Adrenal gland (tissue), 12 donors: ENCODE measurements around the gene RNF223. TPM values are rescaled to one million over a fixed set of nuclear protein-coding genes. Genes with fewer than 3 reads are reported as not detected.
A peak's percentile ranks its signal among the peaks of the same experiment; 100 is the strongest.

ENCODE experiments used
- DNase-seq, 7 donors: peaks; one replicate each; pipeline ENCODE4 v3.0.0-alpha.2; 2019 to 2020
- H3K27ac ChIP-seq, 5 donors: fragments of 200-600 bp; sonication (generic) in 4 of 5; 1 replicate in 3 of 5; 2 replicates in 2 of 5; pipeline versions ENCODE4 v1.5.1 to v1.8.0; 2016 to 2020; ENCODE audit warnings: mild to moderate bottlenecking in 1 of 5
- H3K27me3 ChIP-seq: fragments of 200-600 bp; 2 replicates; pipeline ENCODE4 v1.8.0; 2021
- H3K36me3 ChIP-seq, 2 donors: fragments of 200-600 bp; replicated peaks in 1 of 2; 1 replicate in 1 of 2; 2 replicates in 1 of 2; pipeline versions ENCODE4 v1.5.1 to v1.8.0; 2018 to 2022
- H3K4me1 ChIP-seq, 2 donors: fragments of 200-600 bp; replicated peaks in 1 of 2; 1 replicate in 1 of 2; 2 replicates in 1 of 2; pipeline versions ENCODE4 v1.5.1 to v1.8.0; 2018 to 2021
- H3K4me3 ChIP-seq, 4 donors: fragments of 200-600 bp; sonication (generic) in 3 of 4; one replicate each; pipeline ENCODE4 v1.5.1; 2016 to 2018
- H3K9me3 ChIP-seq, 3 donors: fragments of 200-600 bp; sonication (generic) in 1 of 3; replicated peaks in 1 of 3; 1 replicate in 2 of 3; 2 replicates in 1 of 3; pipeline versions ENCODE4 v1.5.1 to v1.8.0; 2016 to 2021
- POLR2A ChIP-seq, 2 donors: fragments of 450-650 bp; IDR thresholded peaks; one replicate each; pipeline ENCODE4 v1.6.1; 2017; ENCODE audit warnings: antibody characterized with exemption in 2 of 2, mild to moderate bottlenecking in 2 of 2, moderate library complexity in 1 of 2
- WGBS, 4 donors: extraction: QIAGEN DNeasy Blood & Tissue Kit in 2 of 4; methylation state at CpG; one replicate each; pipeline versions ENCODE4 v1.1.5 to v1.1.7; 2013 to 2017; 5-methylcytosine and 5-hydroxymethylcytosine counted together
- intact Hi-C, 2 donors: fragments of 100-400 bp; cut with DNase I; formaldehyde crosslinking; loops; one replicate each; pipeline versions ENCODE4 v1.14.1 to v1.15.0; 2022 to 2023
- polyA plus RNA-seq, 3 donors: library from polyadenylated mRNA; stranded (reverse); fragments of 200-250 nt in 2 of 3; fragments of 350-450 nt in 1 of 3; fragmentation: Illumina TruSeq in 1 of 3; extraction: RNeasy Lipid Tissue Mini Kit (QIAGEN cat#74804) in 1 of 3; gene quantifications; one replicate each; pipeline ENCODE4 v1.2.3, GENCODE V29; 2013 to 2014
- total RNA-seq, 9 donors: library from RNA; depleted of rRNA in 4 of 9; stranded (reverse); fragments of >200 nt in 4 of 9; fragments of 120-200 nt in 1 of 9; fragmentation: NEBNext Ultra II Directional in 1 of 9; extraction: Animal tissue kit (Norgen Biotek cat#: 25700) in 1 of 9; gene quantifications; one replicate each; pipeline versions ENCODE4 v1.1.0 to v1.2.4, GENCODE V29; 2013 to 2023
- TF ChIP-seq, protein P1 (sequence below), 6 experiments: fragments of 450-650 bp in 4 of 6; fragments of 200-600 bp in 2 of 6; sonication (generic) in 1 of 6; IDR thresholded peaks; 1 replicate in 5 of 6; 2 replicates in 1 of 6; pipeline versions ENCODE4 v1.5.1 to v1.8.0; 2016 to 2021; ENCODE audit warnings: antibody characterized with exemption in 6 of 6, mild to moderate bottlenecking in 2 of 6, moderate library complexity in 1 of 6
- donor health status: healthy with polysubstance abuse.
- donor health status: Bipolar disorder and iron deficiency.
- donor health status: DM: yes; HTN: yes; CAD: no.
- donor health status: DM: no; HTN: no; CAD: no.
- donor health status: DM: no; HTN: no; CAD: no.
- donor health status: DM: yes; HTN: yes; CAD: no.

Gene RNF223
- total and polyA plus RNA-seq, 12 donors: 0.03 TPM; not detected in 11

DNA sequence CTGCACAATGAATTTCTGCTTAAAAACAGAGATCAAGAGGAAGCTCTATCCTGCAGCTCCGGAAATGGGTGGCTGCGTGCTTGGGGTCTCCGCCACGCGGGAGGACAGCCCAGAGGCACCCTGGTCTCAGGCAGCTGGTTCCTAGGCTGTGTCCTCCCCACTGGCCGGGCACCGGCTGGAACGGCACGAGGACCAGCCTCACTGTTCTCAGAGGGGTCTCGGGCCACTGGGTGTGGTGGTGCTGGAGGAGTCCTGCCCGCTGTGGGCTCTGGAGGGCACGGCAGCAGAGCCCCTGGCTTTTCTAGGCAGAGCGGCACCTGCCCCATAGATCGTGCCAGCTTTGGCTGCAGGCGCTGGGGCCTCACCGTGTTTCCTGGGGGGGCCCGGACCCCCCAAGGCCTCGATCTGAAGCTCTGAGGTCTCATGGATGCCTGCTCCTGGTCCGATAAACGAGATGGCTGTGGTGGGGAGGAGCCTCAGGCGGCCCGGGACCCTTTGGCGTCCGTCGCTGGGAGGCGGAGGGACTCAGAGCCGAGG, 8.2 kb upstream of the RNF223 start:
- Histone ChIP-seq H3K4me1 (peaks cover 8 to 12% of the 10 kb centered on the region in 2 donors), H3K9me3 (no peaks in the 10 kb centered on the region), H3K27me3 (no peaks in the 10 kb centered on the region), H3K4me3 (no peak overlapping the region), H3K36me3 (no peaks in the 10 kb centered on the region), H3K27ac (no peak overlapping the region)
- peak in 2 of 7 donors; percentile 9 to 14 for DNase-seq
- TF ChIP-seq POLR2A (IDR thresholded peaks at IDR 0.05): no peak
- TF ChIP-seq, protein P1, sequence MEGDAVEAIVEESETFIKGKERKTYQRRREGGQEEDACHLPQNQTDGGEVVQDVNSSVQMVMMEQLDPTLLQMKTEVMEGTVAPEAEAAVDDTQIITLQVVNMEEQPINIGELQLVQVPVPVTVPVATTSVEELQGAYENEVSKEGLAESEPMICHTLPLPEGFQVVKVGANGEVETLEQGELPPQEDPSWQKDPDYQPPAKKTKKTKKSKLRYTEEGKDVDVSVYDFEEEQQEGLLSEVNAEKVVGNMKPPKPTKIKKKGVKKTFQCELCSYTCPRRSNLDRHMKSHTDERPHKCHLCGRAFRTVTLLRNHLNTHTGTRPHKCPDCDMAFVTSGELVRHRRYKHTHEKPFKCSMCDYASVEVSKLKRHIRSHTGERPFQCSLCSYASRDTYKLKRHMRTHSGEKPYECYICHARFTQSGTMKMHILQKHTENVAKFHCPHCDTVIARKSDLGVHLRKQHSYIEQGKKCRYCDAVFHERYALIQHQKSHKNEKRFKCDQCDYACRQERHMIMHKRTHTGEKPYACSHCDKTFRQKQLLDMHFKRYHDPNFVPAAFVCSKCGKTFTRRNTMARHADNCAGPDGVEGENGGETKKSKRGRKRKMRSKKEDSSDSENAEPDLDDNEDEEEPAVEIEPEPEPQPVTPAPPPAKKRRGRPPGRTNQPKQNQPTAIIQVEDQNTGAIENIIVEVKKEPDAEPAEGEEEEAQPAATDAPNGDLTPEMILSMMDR (IDR thresholded peaks at IDR 0.05): no peak
- intact Hi-C loops: no loop called here
- 93 to 96% (median 95%) methylated on average over 9 to 27 of the region's 27 CpGs for WGBS, 4 donors

DNA sequence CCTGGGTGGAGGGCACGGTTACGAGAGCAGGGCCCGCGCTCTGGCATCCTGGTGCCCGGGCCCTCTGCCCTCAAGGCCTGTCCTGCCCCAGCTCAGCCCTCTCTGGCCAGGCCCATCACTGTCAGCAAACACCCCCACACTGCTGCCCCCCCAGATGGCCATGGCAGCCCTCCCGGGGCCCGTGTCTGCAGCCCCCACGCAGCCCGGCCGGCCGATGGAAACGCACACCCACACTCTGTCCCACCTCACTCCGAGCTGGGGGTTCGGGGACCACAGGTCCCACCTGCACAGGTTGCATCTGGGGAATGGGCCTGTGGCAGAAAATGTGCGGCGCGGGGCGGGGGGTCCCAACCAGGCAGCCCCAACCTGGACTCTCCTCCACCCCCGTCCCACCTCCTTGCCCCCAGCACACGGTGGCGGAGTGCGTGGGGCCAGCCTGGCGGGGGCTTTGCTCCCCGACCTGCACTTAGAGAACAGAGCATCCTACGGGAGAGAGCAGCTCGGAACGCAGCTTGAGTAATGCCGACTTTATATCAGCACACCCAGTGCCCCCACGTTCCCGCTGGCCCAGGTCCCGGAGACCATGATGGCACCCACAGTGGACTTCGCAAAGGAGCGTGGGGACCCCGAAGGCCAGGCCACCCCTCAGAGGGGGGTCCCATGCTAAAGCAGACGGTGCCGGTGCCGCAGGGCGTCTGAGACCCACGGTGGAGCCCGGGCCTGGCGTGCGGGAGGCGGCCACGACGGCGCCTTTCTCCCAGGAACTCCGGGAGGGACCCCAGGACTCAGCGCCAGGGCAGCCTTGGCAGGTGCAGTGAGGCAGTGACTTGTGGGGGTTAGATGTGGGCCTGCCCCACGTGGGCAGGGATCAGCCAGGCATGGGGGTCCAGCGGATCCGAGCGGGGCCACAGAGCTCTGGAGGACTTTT, 7.5 kb upstream of the RNF223 start:
- Histone ChIP-seq H3K36me3 (no peaks in the 10 kb centered on the region), H3K4me1 (peaks cover 8 to 12% of the 10 kb centered on the region in 2 donors), H3K4me3 (no peak overlapping the region), H3K27me3 (no peaks in the 10 kb centered on the region), H3K9me3 (no peaks in the 10 kb centered on the region), H3K27ac (no peak overlapping the region)
- intact Hi-C loops: no loop called here
- 88 to 96% (median 91%) methylated on average over 13 to 52 of the region's 52 CpGs for WGBS, 4 donors
- TF ChIP-seq POLR2A (IDR thresholded peaks at IDR 0.05): no peak
- TF ChIP-seq, protein P1 (IDR thresholded peaks at IDR 0.05): no peak
- peak in 3 of 7 donors; percentile 11 to 19 (median 14) for DNase-seq

DNA sequence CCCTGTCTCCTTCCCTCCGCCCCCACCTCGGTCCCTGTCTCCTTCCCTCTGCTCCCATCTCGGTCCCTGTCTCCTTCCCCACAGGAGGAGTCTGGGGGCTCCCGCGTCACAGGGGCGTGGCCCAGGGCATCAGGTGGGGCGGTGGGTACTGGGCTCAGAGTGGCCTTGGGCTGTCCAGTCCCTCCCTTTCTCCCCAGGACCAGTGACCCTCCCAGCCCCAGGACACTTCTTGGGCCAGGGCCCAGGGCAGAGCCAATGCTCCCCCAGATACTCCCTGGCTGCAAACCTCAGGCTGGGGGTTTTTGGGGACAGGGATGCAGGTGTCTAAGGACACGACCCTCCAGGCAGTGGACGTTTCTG, 6.8 kb upstream of the RNF223 start:
- Histone ChIP-seq H3K36me3 (no peaks in the 10 kb centered on the region), H3K4me3 (no peak overlapping the region), H3K27me3 (no peaks in the 10 kb centered on the region), H3K27ac (no peak overlapping the region), H3K4me1 (peaks cover 8 to 12% of the 10 kb centered on the region in 2 donors), H3K9me3 (no peaks in the 10 kb centered on the region)
- TF ChIP-seq, protein P1 (IDR thresholded peaks at IDR 0.05): no peak
- TF ChIP-seq POLR2A (IDR thresholded peaks at IDR 0.05): no peak
- intact Hi-C loops: no loop called here
- 8 to 35% (median 21%) methylated on average over 2 to 9 of the region's 9 CpGs for WGBS, 4 donors
- DNase-seq: peak in 2 of 7 donors; percentile 8 to 17

DNA sequence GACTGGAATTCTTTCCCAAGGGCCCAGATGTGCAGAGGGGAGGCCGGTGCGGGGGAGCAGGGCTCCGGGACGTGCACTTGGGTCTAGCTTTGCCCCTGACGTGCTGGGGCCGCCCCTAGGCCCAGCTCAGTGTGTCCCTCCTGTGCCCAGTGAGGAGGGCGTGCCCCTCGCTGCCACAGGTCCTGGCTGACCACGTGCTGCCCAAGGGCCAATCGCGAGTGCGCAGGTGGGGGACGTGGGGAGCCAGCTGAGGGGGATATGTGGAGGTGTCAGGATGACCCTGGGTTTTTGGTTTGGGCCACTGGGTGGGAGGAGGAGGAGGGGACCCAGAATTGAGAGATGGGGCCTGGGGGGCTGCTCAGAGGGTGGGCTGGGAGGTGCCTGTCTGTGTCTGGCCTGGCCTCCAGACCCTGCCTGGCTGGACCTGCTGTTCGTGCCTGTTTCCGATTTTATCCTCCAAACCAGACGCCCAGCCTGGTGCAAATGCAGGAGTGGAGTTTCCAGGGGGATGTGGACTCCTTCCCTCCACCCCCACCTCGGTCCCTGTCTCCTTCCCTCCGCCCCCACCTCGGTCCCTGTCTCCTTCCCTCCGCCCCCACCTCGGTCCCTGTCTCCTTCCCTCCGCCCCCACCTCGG, 6.1 kb upstream of the RNF223 start:
- 1 to 23% (median 4%) methylated on average over 13 to 19 of the region's 23 CpGs for WGBS, 4 donors
- Histone ChIP-seq H3K27me3 (peaks cover 2% of the 10 kb centered on the region), H3K4me3 (peak overlapping the region in 1 of 4 donors; percentile 35), H3K9me3 (no peaks in the 10 kb centered on the region), H3K36me3 (no peaks in the 10 kb centered on the region), H3K4me1 (peaks cover 8 to 12% of the 10 kb centered on the region in 2 donors), H3K27ac (no peak overlapping the region)
- intact Hi-C loops: no loop called here
- TF ChIP-seq POLR2A (IDR thresholded peaks at IDR 0.05): no peak
- TF ChIP-seq, protein P1 (IDR thresholded peaks at IDR 0.05): no peak
- peak in 6 of 7 donors; percentile 36 to 77 (median 41) for DNase-seq
